Astrocyte of the hippocampus (primary cell): ENCODE measurements around the gene RPRML.
"Not testable (repeated sequence)": the region's sequence is repeated elsewhere in the genome, so short reads cannot be mapped to it uniquely, and the experiment has no call there.

ENCODE experiments used
- DNase-seq: peaks from one replicate; pipeline ENCODE4 v3.0.0; 2011; ENCODE audit warnings: low read depth, low spot score

Gene RPRML

GRCh38 chr17:46976626-46977270 lies 2.3 kb downstream of the RPRML start:
- DNase-seq: no peak

GRCh38 chr17:46975287-46975686 lies 3.8 kb downstream of the RPRML start:
- DNase-seq: no peak

- DNase-seq: no peak
Observed at GRCh38 chr17:46974086-46974485, 5.0 kb downstream of the RPRML start.

- no peak for DNase-seq
Observed at GRCh38 chr17:46972346-46972745, 6.7 kb downstream of the RPRML start.

- DNase-seq: no peak
Observed at GRCh38 chr17:46971647-46972300, 7.3 kb downstream of the RPRML start.

- DNase-seq: no peak
Observed at GRCh38 chr17:46968896-46969295, 10.2 kb downstream of the RPRML start.

GRCh38 chr17:46968224-46968834 lies 10.7 kb downstream of the RPRML start:
- no peak for DNase-seq

GRCh38 chr17:46964315-46965265 lies 14.5 kb downstream of the RPRML start:
- peak; percentile 55 for DNase-seq

GRCh38 chr17:46963571-46963970 lies 15.5 kb downstream of the RPRML start:
- DNase-seq: no peak

- DNase-seq: peak; percentile 36
Observed at GRCh38 chr17:46962374-46962790, 16.7 kb downstream of the RPRML start.

GRCh38 chr17:46960152-46960551 lies 18.9 kb downstream of the RPRML start:
- DNase-seq: no peak

GRCh38 chr17:46958041-46958591 lies 20.9 kb downstream of the RPRML start:
- DNase-seq: no peak

- not testable (repeated sequence) for DNase-seq
Observed at GRCh38 chr17:46953191-46953590, 25.9 kb downstream of the RPRML start.

- no peak for DNase-seq
Observed at GRCh38 chr17:46952115-46952514, 26.9 kb downstream of the RPRML start.

GRCh38 chr17:46951706-46952105 lies 27.3 kb downstream of the RPRML start:
- DNase-seq: no peak

- DNase-seq: no peak
Observed at GRCh38 chr17:46950997-46951621, 27.9 kb downstream of the RPRML start.

- no peak for DNase-seq
Observed at GRCh38 chr17:46950342-46950996, 28.6 kb downstream of the RPRML start.

GRCh38 chr17:46949291-46950174 lies 29.5 kb downstream of the RPRML start:
- no peak for DNase-seq

GRCh38 chr17:46948544-46948943 lies 30.5 kb downstream of the RPRML start:
- no peak for DNase-seq

- no peak for DNase-seq
Observed at GRCh38 chr17:46947216-46947615, 31.8 kb downstream of the RPRML start.
